ENCODE data around the gene DUSP22. TPM values are rescaled to one million over a fixed set of nuclear protein-coding genes. Genes with fewer than 3 reads are reported as not detected.

DUSP22 gene
- polyA plus RNA-seq, 1 of the 3 experiments (the other 2 are of a cell fraction): 6.8 TPM

GRCh38 chr6:311679-312220 is 19.5 kb downstream of the DUSP22 start:
- ChIA-PET CTCF (no interaction called here), POLR2A (no interaction called here)
- Histone ChIP-seq H3K79me2 (ENCODE audit: insufficient read depth) (no peaks in the 10 kb centered on the region), H3K36me3 (replicated peaks in 1 of 2; ENCODE audit: control insufficient read depth in 1 of 2, insufficient read depth in 2 of 2, low read length in 1 of 2) (no peaks in the 10 kb centered on the region), H3K4me1 (ENCODE audit: control insufficient read depth in 1 of 2, insufficient read depth in 2 of 2, low read depth in 1 of 2, low read length in 1 of 2) (no peaks in the 10 kb centered on the region; a peak in 1 of 4 replicates), H3K9ac (no peak overlapping the region), H3K9me2 (no peaks in the 10 kb centered on the region), H3K4me2 (no peak overlapping the region), H2AFZ (ENCODE audit: low read depth) (no peak overlapping the region), H3K9me3 (no peaks in the 10 kb centered on the region), H4K20me1 (ENCODE audit: insufficient read depth) (no peaks in the 10 kb centered on the region), H3K27ac (ENCODE audit: low read depth in 2 of 2, low read length in 1 of 2) (no peak overlapping the region), H3F3A (replicated peaks; ENCODE audit: insufficient read depth) (no peaks in the 10 kb centered on the region), H3K4me3 (ENCODE audit: low read depth in 2 of 2, low read length in 1 of 2) (no peak overlapping the region), H3K27me3 (ENCODE audit: insufficient read depth) (peaks cover 18% of the 10 kb centered on the region; the same call in 1 of the 2 replicates)
- no peak for DNase-seq
- TF ChIP-seq FOXM1 (IDR thresholded peaks at IDR 0.05; ENCODE audit: low read depth): no peak
- no peak for TF ChIP-seq CHD2 (IDR thresholded peaks at IDR 0.05; ENCODE audit: low read length, partially characterized antibody)
- TF ChIP-seq EZH2phosphoT487 (IDR thresholded peaks at IDR 0.05; ENCODE audit: borderline replicate concordance, low read depth): no peak
- TF ChIP-seq RCOR1 (IDR thresholded peaks at IDR 0.05; ENCODE audit: low read length): no peak
- no peak for TF ChIP-seq SMC3 (IDR thresholded peaks at IDR 0.05; ENCODE audit: low read depth, low read length)
- no peak for TF ChIP-seq ZBTB33 (IDR thresholded peaks at IDR 0.05; ENCODE audit: borderline replicate concordance, low read depth)
- no peak for TF ChIP-seq TCF12 (IDR thresholded peaks at IDR 0.05)
- no peak for TF ChIP-seq MAX (IDR thresholded peaks at IDR 0.05; ENCODE audit: low read depth)
- TF ChIP-seq TAF1 (IDR thresholded peaks at IDR 0.05; ENCODE audit: borderline replicate concordance, low read depth, low read length): no peak
- TF ChIP-seq NRF1 (IDR thresholded peaks at IDR 0.05; ENCODE audit: low read depth, low read length): no peak
- TF ChIP-seq EP300 (IDR thresholded peaks at IDR 0.05; ENCODE audit: borderline replicate concordance in 1 of 2, low read depth in 1 of 2, low read length in 1 of 2): no peak
- no peak for TF ChIP-seq RAD21 (IDR thresholded peaks at IDR 0.05; ENCODE audit: low read length)
- no peak for TF ChIP-seq YY1 (IDR thresholded peaks at IDR 0.05; ENCODE audit: low read depth)
- TF ChIP-seq, protein P1, sequence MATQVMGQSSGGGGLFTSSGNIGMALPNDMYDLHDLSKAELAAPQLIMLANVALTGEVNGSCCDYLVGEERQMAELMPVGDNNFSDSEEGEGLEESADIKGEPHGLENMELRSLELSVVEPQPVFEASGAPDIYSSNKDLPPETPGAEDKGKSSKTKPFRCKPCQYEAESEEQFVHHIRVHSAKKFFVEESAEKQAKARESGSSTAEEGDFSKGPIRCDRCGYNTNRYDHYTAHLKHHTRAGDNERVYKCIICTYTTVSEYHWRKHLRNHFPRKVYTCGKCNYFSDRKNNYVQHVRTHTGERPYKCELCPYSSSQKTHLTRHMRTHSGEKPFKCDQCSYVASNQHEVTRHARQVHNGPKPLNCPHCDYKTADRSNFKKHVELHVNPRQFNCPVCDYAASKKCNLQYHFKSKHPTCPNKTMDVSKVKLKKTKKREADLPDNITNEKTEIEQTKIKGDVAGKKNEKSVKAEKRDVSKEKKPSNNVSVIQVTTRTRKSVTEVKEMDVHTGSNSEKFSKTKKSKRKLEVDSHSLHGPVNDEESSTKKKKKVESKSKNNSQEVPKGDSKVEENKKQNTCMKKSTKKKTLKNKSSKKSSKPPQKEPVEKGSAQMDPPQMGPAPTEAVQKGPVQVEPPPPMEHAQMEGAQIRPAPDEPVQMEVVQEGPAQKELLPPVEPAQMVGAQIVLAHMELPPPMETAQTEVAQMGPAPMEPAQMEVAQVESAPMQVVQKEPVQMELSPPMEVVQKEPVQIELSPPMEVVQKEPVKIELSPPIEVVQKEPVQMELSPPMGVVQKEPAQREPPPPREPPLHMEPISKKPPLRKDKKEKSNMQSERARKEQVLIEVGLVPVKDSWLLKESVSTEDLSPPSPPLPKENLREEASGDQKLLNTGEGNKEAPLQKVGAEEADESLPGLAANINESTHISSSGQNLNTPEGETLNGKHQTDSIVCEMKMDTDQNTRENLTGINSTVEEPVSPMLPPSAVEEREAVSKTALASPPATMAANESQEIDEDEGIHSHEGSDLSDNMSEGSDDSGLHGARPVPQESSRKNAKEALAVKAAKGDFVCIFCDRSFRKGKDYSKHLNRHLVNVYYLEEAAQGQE (IDR thresholded peaks at IDR 0.05; ENCODE audit: low read depth, low read length): no peak
- no peak for TF ChIP-seq FOSL2 (IDR thresholded peaks at IDR 0.05; ENCODE audit: borderline replicate concordance, low read depth)
- no peak for TF ChIP-seq ELF1 (IDR thresholded peaks at IDR 0.05)
- 55% methylated on average over 17 of the region's 17 CpGs for WGBS (ENCODE audit: low lambda C conversion rate)
